ENCODE results near the gene GET4.

GET4 gene

GRCh38 chr7:924541-925231 is 48.3 kb downstream of the GET4 start:
- TF ChIP-seq YY1 (IDR thresholded peaks at IDR 0.05; ENCODE audit: insufficient read depth, insufficient read length) (no peak), SUZ12 (IDR thresholded peaks at IDR 0.05; ENCODE audit: extremely low read depth, insufficient read depth, insufficient read length) (no peak)
- H3K4me3 ChIP-seq (ENCODE audit: insufficient read length, low read depth), result no peak overlapping the region
- H3K9ac ChIP-seq (ENCODE audit: insufficient read length, low read depth), result no peak overlapping the region
- no peaks in the 10 kb centered on the region for H3K36me3 ChIP-seq (ENCODE audit: insufficient read depth, insufficient read length, low read length)
- no peaks in the 10 kb centered on the region for H3K9me3 ChIP-seq (ENCODE audit: insufficient read depth, low read length)
- DNase-seq (ENCODE audit: low read depth, low spot score), result no peak
- H3K27me3 ChIP-seq (ENCODE audit: insufficient read depth, insufficient read length), result no peaks in the 10 kb centered on the region
- H3K4me1 ChIP-seq (ENCODE audit: insufficient read depth, insufficient read length), result peaks cover 16% of the 10 kb centered on the region

- DNase-seq (ENCODE audit: low read depth, low spot score), result no peak
- TF ChIP-seq YY1 (IDR thresholded peaks at IDR 0.05; ENCODE audit: insufficient read depth, insufficient read length) (no peak), SUZ12 (IDR thresholded peaks at IDR 0.05; ENCODE audit: extremely low read depth, insufficient read depth, insufficient read length) (no peak), ZNF274 (IDR thresholded peaks at IDR 0.05; ENCODE audit: low read depth, low read length) (no peak)
- no peaks in the 10 kb centered on the region for H3K9me3 ChIP-seq (ENCODE audit: insufficient read depth, low read length)
- no peaks in the 10 kb centered on the region for H3K27me3 ChIP-seq (ENCODE audit: insufficient read depth, insufficient read length)
- no peak overlapping the region for H3K9ac ChIP-seq (ENCODE audit: insufficient read length, low read depth)
- H3K4me3 ChIP-seq (ENCODE audit: insufficient read length, low read depth), result no peak overlapping the region
- peaks cover 14% of the 10 kb centered on the region for H3K4me1 ChIP-seq (ENCODE audit: insufficient read depth, insufficient read length)
- H3K36me3 ChIP-seq (ENCODE audit: insufficient read depth, insufficient read length, low read length), result no peaks in the 10 kb centered on the region
These were observed 49.2 kb downstream of the GET4 start for GRCh38 chr7:925601-926000.

- Histone ChIP-seq H3K9me3 (ENCODE audit: insufficient read depth, low read length) (no peaks in the 10 kb centered on the region), H3K27me3 (ENCODE audit: insufficient read depth, insufficient read length) (no peaks in the 10 kb centered on the region), H3K4me1 (ENCODE audit: insufficient read depth, insufficient read length) (peaks cover 14% of the 10 kb centered on the region), H3K9ac (ENCODE audit: insufficient read length, low read depth) (no peak overlapping the region), H3K36me3 (ENCODE audit: insufficient read depth, insufficient read length, low read length) (no peaks in the 10 kb centered on the region), H3K4me3 (ENCODE audit: insufficient read length, low read depth) (no peak overlapping the region)
- TF ChIP-seq SUZ12 (IDR thresholded peaks at IDR 0.05; ENCODE audit: extremely low read depth, insufficient read depth, insufficient read length), result no peak
- no peak for TF ChIP-seq ZNF274 (IDR thresholded peaks at IDR 0.05; ENCODE audit: low read depth, low read length)
- no peak for DNase-seq (ENCODE audit: low read depth, low spot score)
These were observed 50.0 kb downstream of the GET4 start for GRCh38 chr7:926061-927030.

GRCh38 chr7:927031-927671 is 50.8 kb downstream of the GET4 start:
- Histone ChIP-seq H3K9ac (ENCODE audit: insufficient read length, low read depth) (peak overlapping the region; percentile 9), H3K9me3 (ENCODE audit: insufficient read depth, low read length) (no peaks in the 10 kb centered on the region), H3K27me3 (ENCODE audit: insufficient read depth, insufficient read length) (no peaks in the 10 kb centered on the region), H3K4me3 (ENCODE audit: insufficient read length, low read depth) (no peak overlapping the region), H3K4me1 (ENCODE audit: insufficient read depth, insufficient read length) (peaks cover 14% of the 10 kb centered on the region), H3K36me3 (ENCODE audit: insufficient read depth, insufficient read length, low read length) (no peaks in the 10 kb centered on the region)
- no peak for DNase-seq (ENCODE audit: low read depth, low spot score)
- TF ChIP-seq ZNF274 (IDR thresholded peaks at IDR 0.05; ENCODE audit: low read depth, low read length) (no peak), YY1 (IDR thresholded peaks at IDR 0.05; ENCODE audit: insufficient read depth, insufficient read length) (no peak), SUZ12 (IDR thresholded peaks at IDR 0.05; ENCODE audit: extremely low read depth, insufficient read depth, insufficient read length) (no peak)

- Histone ChIP-seq H3K27me3 (ENCODE audit: insufficient read depth, insufficient read length) (no peaks in the 10 kb centered on the region), H3K9ac (ENCODE audit: insufficient read length, low read depth) (no peak overlapping the region)
These were observed 53.0 kb downstream of the GET4 start for GRCh38 chr7:929311-929711.

GRCh38 chr7:930975-931758 is 54.8 kb downstream of the GET4 start:
- Histone ChIP-seq H3K4me1 (ENCODE audit: insufficient read depth, insufficient read length) (peaks cover 18% of the 10 kb centered on the region), H3K9me3 (ENCODE audit: insufficient read depth, low read length) (no peaks in the 10 kb centered on the region), H3K36me3 (ENCODE audit: insufficient read depth, insufficient read length, low read length) (no peaks in the 10 kb centered on the region), H3K4me3 (ENCODE audit: insufficient read length, low read depth) (no peak overlapping the region), H3K9ac (ENCODE audit: insufficient read length, low read depth) (no peak overlapping the region), H3K27me3 (ENCODE audit: insufficient read depth, insufficient read length) (no peaks in the 10 kb centered on the region)
- DNase-seq (ENCODE audit: low read depth, low spot score), result no peak
- no peak for TF ChIP-seq ZNF274 (IDR thresholded peaks at IDR 0.05; ENCODE audit: low read depth, low read length)
- TF ChIP-seq YY1 (IDR thresholded peaks at IDR 0.05; ENCODE audit: insufficient read depth, insufficient read length), result no peak
- TF ChIP-seq SUZ12 (IDR thresholded peaks at IDR 0.05; ENCODE audit: extremely low read depth, insufficient read depth, insufficient read length), result no peak

More at GRCh38 chr7:929311-929711, 53.0 kb downstream of the GET4 start:
- no peaks in the 10 kb centered on the region for H3K36me3 ChIP-seq (ENCODE audit: insufficient read depth, insufficient read length, low read length)
- no peak overlapping the region for H3K4me3 ChIP-seq (ENCODE audit: insufficient read length, low read depth)
- no peak for DNase-seq (ENCODE audit: low read depth, low spot score)
- peaks cover 10% of the 10 kb centered on the region for H3K4me1 ChIP-seq (ENCODE audit: insufficient read depth, insufficient read length)
- H3K9me3 ChIP-seq (ENCODE audit: insufficient read depth, low read length), result no peaks in the 10 kb centered on the region
- TF ChIP-seq YY1 (IDR thresholded peaks at IDR 0.05; ENCODE audit: insufficient read depth, insufficient read length) (no peak), ZNF274 (IDR thresholded peaks at IDR 0.05; ENCODE audit: low read depth, low read length) (no peak), SUZ12 (IDR thresholded peaks at IDR 0.05; ENCODE audit: extremely low read depth, insufficient read depth, insufficient read length) (no peak)
